ENCODE measurements around the gene PRELP.

DNA sequence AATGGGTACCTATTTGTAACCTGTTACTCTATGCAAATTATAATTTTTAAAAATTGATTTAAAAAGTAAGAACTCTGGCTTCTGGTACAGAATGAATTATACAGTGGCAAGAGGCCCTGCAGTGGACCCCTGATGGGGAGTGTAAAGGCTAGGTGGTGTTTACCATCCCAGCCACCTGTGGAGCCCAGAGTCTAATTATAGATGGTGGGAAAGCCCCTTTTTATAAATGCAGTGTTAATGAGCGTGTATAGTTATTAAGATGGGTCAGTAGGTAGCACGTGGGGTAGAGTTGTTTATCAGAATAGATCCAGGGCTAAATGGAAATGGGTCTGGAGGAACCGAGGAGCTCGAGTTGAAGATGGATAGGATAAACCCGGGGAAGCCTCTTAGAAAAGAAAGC lies 13.9 kb upstream of the PRELP start:
- no peak for TF ChIP-seq POLR2AphosphoS5 (IDR thresholded peaks at IDR 0.05; ENCODE audit: low read depth, low read length)
- TF ChIP-seq, protein P1, sequence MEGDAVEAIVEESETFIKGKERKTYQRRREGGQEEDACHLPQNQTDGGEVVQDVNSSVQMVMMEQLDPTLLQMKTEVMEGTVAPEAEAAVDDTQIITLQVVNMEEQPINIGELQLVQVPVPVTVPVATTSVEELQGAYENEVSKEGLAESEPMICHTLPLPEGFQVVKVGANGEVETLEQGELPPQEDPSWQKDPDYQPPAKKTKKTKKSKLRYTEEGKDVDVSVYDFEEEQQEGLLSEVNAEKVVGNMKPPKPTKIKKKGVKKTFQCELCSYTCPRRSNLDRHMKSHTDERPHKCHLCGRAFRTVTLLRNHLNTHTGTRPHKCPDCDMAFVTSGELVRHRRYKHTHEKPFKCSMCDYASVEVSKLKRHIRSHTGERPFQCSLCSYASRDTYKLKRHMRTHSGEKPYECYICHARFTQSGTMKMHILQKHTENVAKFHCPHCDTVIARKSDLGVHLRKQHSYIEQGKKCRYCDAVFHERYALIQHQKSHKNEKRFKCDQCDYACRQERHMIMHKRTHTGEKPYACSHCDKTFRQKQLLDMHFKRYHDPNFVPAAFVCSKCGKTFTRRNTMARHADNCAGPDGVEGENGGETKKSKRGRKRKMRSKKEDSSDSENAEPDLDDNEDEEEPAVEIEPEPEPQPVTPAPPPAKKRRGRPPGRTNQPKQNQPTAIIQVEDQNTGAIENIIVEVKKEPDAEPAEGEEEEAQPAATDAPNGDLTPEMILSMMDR (IDR thresholded peaks at IDR 0.05), result no peak
- TF ChIP-seq TCF7L2 (IDR thresholded peaks at IDR 0.05; ENCODE audit: low read depth, low read length), result no peak
- TF ChIP-seq, protein P2, sequence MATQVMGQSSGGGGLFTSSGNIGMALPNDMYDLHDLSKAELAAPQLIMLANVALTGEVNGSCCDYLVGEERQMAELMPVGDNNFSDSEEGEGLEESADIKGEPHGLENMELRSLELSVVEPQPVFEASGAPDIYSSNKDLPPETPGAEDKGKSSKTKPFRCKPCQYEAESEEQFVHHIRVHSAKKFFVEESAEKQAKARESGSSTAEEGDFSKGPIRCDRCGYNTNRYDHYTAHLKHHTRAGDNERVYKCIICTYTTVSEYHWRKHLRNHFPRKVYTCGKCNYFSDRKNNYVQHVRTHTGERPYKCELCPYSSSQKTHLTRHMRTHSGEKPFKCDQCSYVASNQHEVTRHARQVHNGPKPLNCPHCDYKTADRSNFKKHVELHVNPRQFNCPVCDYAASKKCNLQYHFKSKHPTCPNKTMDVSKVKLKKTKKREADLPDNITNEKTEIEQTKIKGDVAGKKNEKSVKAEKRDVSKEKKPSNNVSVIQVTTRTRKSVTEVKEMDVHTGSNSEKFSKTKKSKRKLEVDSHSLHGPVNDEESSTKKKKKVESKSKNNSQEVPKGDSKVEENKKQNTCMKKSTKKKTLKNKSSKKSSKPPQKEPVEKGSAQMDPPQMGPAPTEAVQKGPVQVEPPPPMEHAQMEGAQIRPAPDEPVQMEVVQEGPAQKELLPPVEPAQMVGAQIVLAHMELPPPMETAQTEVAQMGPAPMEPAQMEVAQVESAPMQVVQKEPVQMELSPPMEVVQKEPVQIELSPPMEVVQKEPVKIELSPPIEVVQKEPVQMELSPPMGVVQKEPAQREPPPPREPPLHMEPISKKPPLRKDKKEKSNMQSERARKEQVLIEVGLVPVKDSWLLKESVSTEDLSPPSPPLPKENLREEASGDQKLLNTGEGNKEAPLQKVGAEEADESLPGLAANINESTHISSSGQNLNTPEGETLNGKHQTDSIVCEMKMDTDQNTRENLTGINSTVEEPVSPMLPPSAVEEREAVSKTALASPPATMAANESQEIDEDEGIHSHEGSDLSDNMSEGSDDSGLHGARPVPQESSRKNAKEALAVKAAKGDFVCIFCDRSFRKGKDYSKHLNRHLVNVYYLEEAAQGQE (IDR thresholded peaks at IDR 0.05; ENCODE audit: insufficient read depth in 1 of 2, low read depth in 2 of 2, low read length in 1 of 2), result no peak
